ENCODE data around the gene SVIL.

The SVIL gene

DNA sequence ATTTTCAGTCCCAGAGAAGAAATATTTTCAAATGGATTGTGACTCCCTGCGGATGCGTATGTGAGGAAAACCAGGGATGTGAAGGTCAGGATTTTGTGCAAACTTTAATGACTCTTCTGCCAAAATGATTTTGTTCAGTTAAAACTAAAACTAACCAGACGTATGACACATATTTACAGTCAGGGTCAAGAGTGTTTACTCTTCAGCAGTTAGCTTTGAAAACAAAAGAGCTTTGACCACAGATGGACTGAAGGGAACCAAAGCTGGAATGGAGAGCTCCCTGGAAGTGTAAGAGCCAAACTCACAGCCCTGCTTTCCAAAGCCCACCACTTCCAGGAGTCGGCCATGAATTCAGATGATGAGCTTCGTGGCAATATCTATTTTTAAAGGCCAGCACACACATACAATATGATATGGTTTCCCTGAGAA, 15.5 kb downstream of the SVIL start:
- no peak overlapping the region for H3K4me2 ChIP-seq
- no peak overlapping the region for H3K27ac ChIP-seq
- no peak overlapping the region for H3K9ac ChIP-seq
- no peak overlapping the region for H2AFZ ChIP-seq (ENCODE audit: low read depth)
- H3K27me3 ChIP-seq (ENCODE audit: insufficient read depth, low read depth): no peaks in the 10 kb centered on the region
- H3K4me1 ChIP-seq (ENCODE audit: low read depth, poor library complexity, severe bottlenecking): no peaks in the 10 kb centered on the region
- no peaks in the 10 kb centered on the region for H3K36me3 ChIP-seq (ENCODE audit: insufficient read depth)
- TF ChIP-seq, protein P1, sequence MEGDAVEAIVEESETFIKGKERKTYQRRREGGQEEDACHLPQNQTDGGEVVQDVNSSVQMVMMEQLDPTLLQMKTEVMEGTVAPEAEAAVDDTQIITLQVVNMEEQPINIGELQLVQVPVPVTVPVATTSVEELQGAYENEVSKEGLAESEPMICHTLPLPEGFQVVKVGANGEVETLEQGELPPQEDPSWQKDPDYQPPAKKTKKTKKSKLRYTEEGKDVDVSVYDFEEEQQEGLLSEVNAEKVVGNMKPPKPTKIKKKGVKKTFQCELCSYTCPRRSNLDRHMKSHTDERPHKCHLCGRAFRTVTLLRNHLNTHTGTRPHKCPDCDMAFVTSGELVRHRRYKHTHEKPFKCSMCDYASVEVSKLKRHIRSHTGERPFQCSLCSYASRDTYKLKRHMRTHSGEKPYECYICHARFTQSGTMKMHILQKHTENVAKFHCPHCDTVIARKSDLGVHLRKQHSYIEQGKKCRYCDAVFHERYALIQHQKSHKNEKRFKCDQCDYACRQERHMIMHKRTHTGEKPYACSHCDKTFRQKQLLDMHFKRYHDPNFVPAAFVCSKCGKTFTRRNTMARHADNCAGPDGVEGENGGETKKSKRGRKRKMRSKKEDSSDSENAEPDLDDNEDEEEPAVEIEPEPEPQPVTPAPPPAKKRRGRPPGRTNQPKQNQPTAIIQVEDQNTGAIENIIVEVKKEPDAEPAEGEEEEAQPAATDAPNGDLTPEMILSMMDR (conservative IDR thresholded peaks at IDR 0.05; ENCODE audit: low read depth, low read length): no peak
- H4K20me1 ChIP-seq (ENCODE audit: insufficient read depth): no peaks in the 10 kb centered on the region
- H3K4me3 ChIP-seq (IDR thresholded peaks at IDR 0.05; ENCODE audit: insufficient read depth, low read depth, low read length): no peak overlapping the region
- no peaks in the 10 kb centered on the region for H3K79me2 ChIP-seq (ENCODE audit: insufficient read depth, low read depth)

GRCh38 chr10:29618341-29619171, 16.2 kb downstream of the SVIL start:
- Histone ChIP-seq H3K79me2 (ENCODE audit: insufficient read depth, low read depth) (no peaks in the 10 kb centered on the region), H3K4me3 (IDR thresholded peaks at IDR 0.05; ENCODE audit: insufficient read depth, low read depth, low read length) (no peak overlapping the region), H2AFZ (ENCODE audit: low read depth) (no peak overlapping the region), H3K4me1 (ENCODE audit: low read depth, poor library complexity, severe bottlenecking) (no peaks in the 10 kb centered on the region), H3K4me2 (no peak overlapping the region), H3K27ac (no peak overlapping the region), H3K36me3 (ENCODE audit: insufficient read depth) (no peaks in the 10 kb centered on the region), H4K20me1 (ENCODE audit: insufficient read depth) (no peaks in the 10 kb centered on the region), H3K27me3 (ENCODE audit: insufficient read depth, low read depth) (no peaks in the 10 kb centered on the region), H3K9ac (no peak overlapping the region)
- TF ChIP-seq, protein P1 (conservative IDR thresholded peaks at IDR 0.05; ENCODE audit: low read depth, low read length): no peak

DNA sequence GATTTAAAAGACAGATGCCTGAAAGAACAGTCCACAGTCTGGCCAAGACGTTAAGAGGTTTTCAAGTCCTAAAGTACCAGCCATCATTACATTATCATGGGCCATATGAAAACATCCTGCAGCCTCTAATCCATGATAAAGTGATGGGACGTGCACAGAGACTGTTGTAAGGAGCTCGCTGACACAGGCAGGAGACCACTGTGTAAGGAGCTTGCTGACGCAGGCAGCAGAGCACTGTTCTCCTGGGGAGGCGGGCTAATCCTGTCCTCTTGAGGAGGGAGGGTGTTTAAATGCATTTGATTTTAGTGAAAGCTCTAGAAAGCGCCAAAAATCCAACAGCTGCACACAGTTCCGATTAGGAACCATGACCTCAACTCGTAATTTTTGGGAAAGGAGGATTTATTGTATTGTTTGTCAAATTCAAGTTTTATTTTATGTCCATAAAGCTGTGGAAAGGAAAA, 16.9 kb downstream of the SVIL start:
- H3K27me3 ChIP-seq (ENCODE audit: insufficient read depth, low read depth): no peaks in the 10 kb centered on the region
- no peak overlapping the region for H2AFZ ChIP-seq (ENCODE audit: low read depth)
- no peak overlapping the region for H3K9ac ChIP-seq
- H3K4me2 ChIP-seq: no peak overlapping the region
- no peaks in the 10 kb centered on the region for H3K79me2 ChIP-seq (ENCODE audit: insufficient read depth, low read depth)
- TF ChIP-seq, protein P1 (conservative IDR thresholded peaks at IDR 0.05; ENCODE audit: low read depth, low read length): no peak
- H3K36me3 ChIP-seq (ENCODE audit: insufficient read depth): no peaks in the 10 kb centered on the region
- no peak overlapping the region for H3K4me3 ChIP-seq (IDR thresholded peaks at IDR 0.05; ENCODE audit: insufficient read depth, low read depth, low read length)
- no peaks in the 10 kb centered on the region for H3K4me1 ChIP-seq (ENCODE audit: low read depth, poor library complexity, severe bottlenecking)
- H4K20me1 ChIP-seq (ENCODE audit: insufficient read depth): no peaks in the 10 kb centered on the region
- no peak overlapping the region for H3K27ac ChIP-seq

- Histone ChIP-seq H3K27ac (no peak overlapping the region), H3K4me1 (ENCODE audit: low read depth, poor library complexity, severe bottlenecking) (no peaks in the 10 kb centered on the region), H3K9ac (no peak overlapping the region), H3K36me3 (ENCODE audit: insufficient read depth) (no peaks in the 10 kb centered on the region), H3K4me2 (no peak overlapping the region), H3K4me3 (IDR thresholded peaks at IDR 0.05; ENCODE audit: insufficient read depth, low read depth, low read length) (no peak overlapping the region), H3K27me3 (ENCODE audit: insufficient read depth, low read depth) (no peaks in the 10 kb centered on the region), H3K79me2 (ENCODE audit: insufficient read depth, low read depth) (no peaks in the 10 kb centered on the region), H2AFZ (ENCODE audit: low read depth) (no peak overlapping the region), H4K20me1 (ENCODE audit: insufficient read depth) (no peaks in the 10 kb centered on the region)
- TF ChIP-seq, protein P1 (conservative IDR thresholded peaks at IDR 0.05; ENCODE audit: low read depth, low read length): no peak
Measured at GRCh38 chr10:29616542-29616941, 18.2 kb downstream of the SVIL start.
